Fibroblast of villous mesenchyme (primary cell): ENCODE measurements around the gene BTK. TPM values are rescaled to one million over a fixed set of nuclear protein-coding genes. Genes with fewer than 3 reads are reported as not detected.
"Not testable (repeated sequence)": the region's sequence is repeated elsewhere in the genome, so short reads cannot be mapped to it uniquely, and the experiment has no call there.

Source experiments
- DNase-seq: peaks from one replicate; pipeline ENCODE4 v3.0.0-alpha.2; 2010; ENCODE audit warnings: low read depth
- H3K4me3 ChIP-seq: 2 replicates; pipeline ENCODE4 v1.5.1; 2011; ENCODE audit warnings: low read depth, mild to moderate bottlenecking, low read length
- CTCF ChIP-seq: IDR thresholded peaks from 2 replicates; pipeline ENCODE4 v1.5.1; 2012; ENCODE audit warnings: low read depth, mild to moderate bottlenecking, low read length; ENCODE audit not compliant: insufficient read depth
- small RNA-seq: library from RNA; depleted of rRNA; stranded (forward); fragments of <200 nt; gene quantifications from one replicate; pipeline ENCODE3, GENCODE V24; 2012
- total RNA-seq: library from RNA; depleted of rRNA; stranded (reverse); fragments of >200 nt; gene quantifications from 2 replicates; pipeline ENCODE4 v1.2.3, GENCODE V29; 2012

BTK gene
- total RNA-seq, 1 donor = not detected

GRCh38 chrX:101349193-101349562, 36.8 kb downstream of the BTK start:
- peak overlapping the region; percentile 80 for H3K4me3 ChIP-seq
- no peak for DNase-seq
- TF ChIP-seq CTCF = no peak

GRCh38 chrX:101348452-101349192, 37.4 kb downstream of the BTK start, which contains the start of gene TIMM8A:
TSS of gene TIMM8A (minus strand) at chrX:101348742. CDS start at chrX:101348664, 78 bp downstream.
- DNase-seq = peak; percentile 63
- peak within 1 kb of the TSS; percentile 80 for H3K4me3 ChIP-seq
- TF ChIP-seq CTCF = no peak

- peak overlapping the region; percentile 80 for H3K4me3 ChIP-seq
- peak; percentile 42 for DNase-seq
- no peak for TF ChIP-seq CTCF
These were observed 38.0 kb downstream of the BTK start for GRCh38 chrX:101347859-101348451.

- no peak for DNase-seq
These were observed 48.2 kb downstream of the BTK start for GRCh38 chrX:101337776-101338271.

GRCh38 chrX:101334310-101334709, 51.7 kb downstream of the BTK start:
- H3K4me3 ChIP-seq, DNase-seq: not testable (repeated sequence)

More at GRCh38 chrX:101337776-101338271, 48.2 kb downstream of the BTK start:
- H3K4me3 ChIP-seq = no peak overlapping the region
- TF ChIP-seq CTCF = no peak

GRCh38 chrX:101326600-101326999, 59.4 kb downstream of the BTK start:
- not testable (repeated sequence) for DNase-seq, H3K4me3 ChIP-seq

GRCh38 chrX:101303790-101304189, 82.2 kb downstream of the BTK start:
- no peak for TF ChIP-seq CTCF
- DNase-seq = no peak
- H3K4me3 ChIP-seq = no peak overlapping the region

Small RNAs within 50 kb of the gene (small RNA-seq; reads per million reads assigned to genes)
- gene RNU6-934P = not detected

Other genes with a start within 250 kb of the BTK start
- 0.97 and 2.6 TPM in 2 replicates for gene DRP2, start 166.4 kb downstream of the BTK start, total RNA-seq
- 0.32 and 1.3 TPM in 2 replicates for gene TAF7L, start 94.9 kb downstream of the BTK start, total RNA-seq
- 2.9 and 3.9 TPM in 2 replicates for gene TIMM8A, start 37.4 kb downstream of the BTK start, total RNA-seq
- 103 and 132 TPM in 2 replicates for gene RPL36A, start 4.8 kb upstream of the BTK start, total RNA-seq
- 31.2 and 45.8 TPM in 2 replicates for gene GLA, start 21.7 kb upstream of the BTK start, total RNA-seq
- 57.3 and 74.7 TPM in 2 replicates for gene HNRNPH2, start 22.0 kb upstream of the BTK start, total RNA-seq
- 8.1 and 11.2 TPM in 2 replicates for gene ARMCX4, start 99.3 kb upstream of the BTK start, total RNA-seq
- gene ARMCX1, start 164.4 kb upstream of the BTK start, total RNA-seq = 32.5 and 41.9 TPM in 2 replicates
- gene ARMCX6, start 231.8 kb upstream of the BTK start, total RNA-seq = 26.1 and 38.4 TPM in 2 replicates
- gene ARMCX3, start 237.0 kb upstream of the BTK start, total RNA-seq = 42.8 and 65.6 TPM in 2 replicates